Adipocyte (in vitro differentiated cells): ENCODE data around the gene TRPM3.

Source experiments
- DNase-seq: peaks from one replicate; pipeline ENCODE4 v3.0.0-alpha.2; 2015; ENCODE audit warnings: low read depth
- H3K27me3 ChIP-seq: replicated peaks from 2 replicates; pipeline ENCODE4 v1.7.0; 2013; ENCODE audit warnings: mild to moderate bottlenecking, low read length, moderate library complexity; ENCODE audit not compliant: control insufficient read depth, insufficient read depth
- H3K36me3 ChIP-seq: 2 replicates; pipeline ENCODE4 v1.7.0; 2013; ENCODE audit warnings: low read length, mild to moderate bottlenecking, moderate library complexity; ENCODE audit not compliant: control insufficient read depth, insufficient read depth, severe bottlenecking
- H3K4me1 ChIP-seq: 2 replicates; pipeline ENCODE4 v1.7.0; 2013; ENCODE audit warnings: mild to moderate bottlenecking, low read length, moderate library complexity; ENCODE audit not compliant: control insufficient read depth, insufficient read depth
- H3K4me3 ChIP-seq: 2 replicates; pipeline ENCODE4 v1.7.0; 2013; ENCODE audit warnings: mild to moderate bottlenecking, low read length, moderate library complexity
- H3K9ac ChIP-seq: 2 replicates; pipeline ENCODE4 v1.7.0; 2013; ENCODE audit warnings: mild to moderate bottlenecking, low read length, moderate library complexity
- H3K9me3 ChIP-seq: 2 replicates; pipeline ENCODE4 v1.7.0; 2013; ENCODE audit warnings: mild to moderate bottlenecking, low read length, moderate library complexity; ENCODE audit not compliant: control insufficient read depth

TRPM3 gene

DNA sequence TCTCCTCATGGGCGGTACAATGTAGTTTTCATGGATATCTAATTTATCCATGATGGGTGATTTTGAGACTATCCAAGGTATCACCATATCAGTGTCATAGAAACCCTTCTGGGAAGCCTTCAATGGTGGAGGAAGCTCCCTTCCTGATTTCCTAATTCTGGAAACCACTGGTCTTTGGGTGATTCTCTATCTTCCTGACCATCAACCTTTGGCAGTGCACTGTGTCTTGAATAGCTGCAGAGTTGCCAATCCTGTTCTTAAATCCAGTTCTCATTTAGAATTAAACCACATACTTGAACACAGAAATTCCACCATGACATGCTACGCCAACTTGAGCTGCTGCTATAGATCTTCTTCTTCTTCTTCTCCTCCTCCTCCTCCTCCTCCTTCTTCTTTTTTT is 545.3 kb downstream of the TRPM3 start:
- no peak for DNase-seq
- Histone ChIP-seq H3K27me3 (no peaks in the 10 kb centered on the region), H3K9me3 (no peaks in the 10 kb centered on the region), H3K4me3 (no peak overlapping the region), H3K9ac (no peak overlapping the region), H3K36me3 (no peaks in the 10 kb centered on the region), H3K4me1 (peaks cover 45% of the 10 kb centered on the region)

- Histone ChIP-seq H3K9ac (peak overlapping the region; percentile 25), H3K9me3 (no peaks in the 10 kb centered on the region), H3K27me3 (no peaks in the 10 kb centered on the region), H3K4me1 (peaks cover 45% of the 10 kb centered on the region), H3K4me3 (no peak overlapping the region), H3K36me3 (no peaks in the 10 kb centered on the region)
- peak; percentile 36 for DNase-seq
These were observed 547.1 kb downstream of the TRPM3 start for GRCh38 chr9:70574151-70574837.

DNA sequence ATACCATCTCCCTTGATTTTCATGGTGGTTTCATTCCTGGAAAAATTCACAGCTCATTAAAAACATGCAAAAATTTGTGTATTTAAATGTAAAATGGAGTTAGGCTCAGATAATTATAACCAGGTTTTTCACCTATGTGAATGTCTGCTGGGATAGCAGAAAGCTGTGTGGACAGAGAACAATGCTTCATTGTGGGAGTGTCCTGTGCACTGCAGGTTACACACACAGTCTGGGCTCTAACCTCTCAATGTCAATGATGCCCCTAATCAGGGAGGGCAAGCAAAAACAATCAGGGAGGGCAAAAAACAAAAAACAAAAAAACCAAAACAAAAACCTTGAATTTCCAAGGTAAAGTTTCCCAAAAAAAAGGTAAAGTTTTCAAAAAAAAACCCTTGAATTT is 548.1 kb downstream of the TRPM3 start:
- no peaks in the 10 kb centered on the region for H3K27me3 ChIP-seq
- H3K4me1 ChIP-seq: peaks cover 45% of the 10 kb centered on the region
- H3K36me3 ChIP-seq: no peaks in the 10 kb centered on the region
- H3K9ac ChIP-seq: peak overlapping the region; percentile 25
- DNase-seq: no peak
- no peak overlapping the region for H3K4me3 ChIP-seq
- no peaks in the 10 kb centered on the region for H3K9me3 ChIP-seq

- H3K36me3 ChIP-seq: no peaks in the 10 kb centered on the region
- no peak overlapping the region for H3K4me3 ChIP-seq
- H3K27me3 ChIP-seq: no peaks in the 10 kb centered on the region
- DNase-seq: no peak
- H3K9me3 ChIP-seq: no peaks in the 10 kb centered on the region
- H3K4me1 ChIP-seq: peaks cover 28% of the 10 kb centered on the region
- no peak overlapping the region for H3K9ac ChIP-seq
These were observed 550.2 kb downstream of the TRPM3 start for GRCh38 chr9:70571258-70571657.

DNA sequence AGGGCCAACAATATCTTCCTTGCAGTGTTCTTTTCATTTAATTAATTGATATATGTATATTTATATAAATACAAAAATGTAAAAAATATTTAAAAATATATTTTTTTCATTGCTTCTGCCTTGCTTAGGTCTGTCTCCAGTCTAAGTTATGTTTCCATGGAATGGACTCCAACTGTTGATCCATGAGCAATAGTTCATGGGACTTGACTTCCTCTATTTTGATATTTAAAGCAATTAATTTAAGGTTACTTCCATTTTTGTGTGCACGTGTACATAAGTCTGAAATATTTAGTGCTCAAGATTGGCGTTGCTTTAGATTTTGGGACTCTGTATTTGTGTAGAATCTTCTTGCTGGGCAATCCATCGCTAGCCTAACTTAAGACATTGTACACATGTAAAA is 551.6 kb downstream of the TRPM3 start:
- Histone ChIP-seq H3K27me3 (no peaks in the 10 kb centered on the region), H3K4me1 (peaks cover 13% of the 10 kb centered on the region), H3K9ac (no peak overlapping the region), H3K9me3 (no peaks in the 10 kb centered on the region), H3K4me3 (no peak overlapping the region), H3K36me3 (no peaks in the 10 kb centered on the region)
- DNase-seq: no peak

DNA sequence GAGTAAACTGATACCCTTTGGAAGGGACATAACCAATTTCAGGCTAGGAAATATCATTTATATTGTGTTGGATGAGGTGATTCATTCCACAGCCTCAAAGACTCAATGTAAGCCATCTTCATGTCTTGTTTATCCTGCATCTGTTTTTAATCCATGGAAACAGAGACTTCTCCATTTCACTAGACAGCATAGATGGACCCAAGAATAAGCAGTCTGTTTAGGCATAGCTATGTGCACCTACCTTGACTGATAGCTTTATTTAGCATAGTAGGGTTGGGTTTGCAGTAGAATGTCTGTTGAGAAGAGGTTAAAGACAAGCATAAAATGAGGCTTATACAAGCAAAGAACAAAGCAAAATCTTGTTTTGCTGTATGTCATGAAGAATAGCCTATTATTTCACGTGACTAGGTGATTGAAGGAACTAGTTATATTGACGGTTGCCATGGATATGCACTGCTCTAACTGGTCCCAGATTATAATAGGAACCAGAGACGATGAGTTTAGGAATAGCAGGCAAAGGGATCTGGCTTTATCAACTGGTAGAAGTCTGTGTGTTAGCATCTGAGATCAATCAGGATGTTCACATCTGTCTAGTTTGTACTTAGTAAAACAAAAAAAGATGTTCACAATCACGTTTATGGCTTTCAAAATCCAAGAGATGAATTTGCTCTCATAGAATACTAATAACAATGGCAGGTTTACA is 552.2 kb downstream of the TRPM3 start:
- Histone ChIP-seq H3K4me3 (no peak overlapping the region), H3K36me3 (no peaks in the 10 kb centered on the region), H3K9me3 (no peaks in the 10 kb centered on the region), H3K27me3 (no peaks in the 10 kb centered on the region), H3K9ac (no peak overlapping the region), H3K4me1 (peaks cover 11% of the 10 kb centered on the region)
- no peak for DNase-seq

DNA sequence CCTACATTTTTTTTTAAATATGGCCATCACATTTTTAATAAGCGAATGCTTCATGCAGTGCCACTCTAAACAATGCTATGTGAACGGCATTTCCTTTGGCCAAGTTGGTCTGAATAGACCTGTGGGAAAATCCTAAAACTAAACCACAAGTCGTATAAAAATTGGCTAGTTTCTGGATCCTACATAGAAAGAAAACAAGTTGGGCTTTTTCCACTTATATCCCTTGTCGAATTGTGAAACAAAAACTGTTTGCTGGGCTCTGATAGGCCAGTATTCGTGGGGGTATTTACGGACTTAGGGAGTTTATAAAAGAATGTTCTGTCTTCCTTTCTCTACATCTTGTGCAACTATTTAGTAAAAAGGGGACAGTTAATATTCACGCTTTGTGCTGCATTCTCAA is 553.9 kb downstream of the TRPM3 start:
- no peak overlapping the region for H3K9ac ChIP-seq
- no peak overlapping the region for H3K4me3 ChIP-seq
- DNase-seq: no peak
- peaks cover 21% of the 10 kb centered on the region for H3K4me1 ChIP-seq
- no peaks in the 10 kb centered on the region for H3K27me3 ChIP-seq
- H3K9me3 ChIP-seq: no peaks in the 10 kb centered on the region
- H3K36me3 ChIP-seq: no peaks in the 10 kb centered on the region

- no peak overlapping the region for H3K4me3 ChIP-seq
- H3K27me3 ChIP-seq: no peaks in the 10 kb centered on the region
- H3K4me1 ChIP-seq: peaks cover 29% of the 10 kb centered on the region
- no peak for DNase-seq
- H3K36me3 ChIP-seq: no peaks in the 10 kb centered on the region
- no peak overlapping the region for H3K9ac ChIP-seq
- H3K9me3 ChIP-seq: no peaks in the 10 kb centered on the region
These were observed 554.7 kb downstream of the TRPM3 start for GRCh38 chr9:70566751-70567150.

- Histone ChIP-seq H3K27me3 (no peaks in the 10 kb centered on the region), H3K36me3 (no peaks in the 10 kb centered on the region), H3K9ac (no peak overlapping the region), H3K4me3 (no peak overlapping the region), H3K4me1 (peaks cover 36% of the 10 kb centered on the region), H3K9me3 (no peaks in the 10 kb centered on the region)
- DNase-seq: no peak
These were observed 555.4 kb downstream of the TRPM3 start for GRCh38 chr9:70566066-70566465.

DNA sequence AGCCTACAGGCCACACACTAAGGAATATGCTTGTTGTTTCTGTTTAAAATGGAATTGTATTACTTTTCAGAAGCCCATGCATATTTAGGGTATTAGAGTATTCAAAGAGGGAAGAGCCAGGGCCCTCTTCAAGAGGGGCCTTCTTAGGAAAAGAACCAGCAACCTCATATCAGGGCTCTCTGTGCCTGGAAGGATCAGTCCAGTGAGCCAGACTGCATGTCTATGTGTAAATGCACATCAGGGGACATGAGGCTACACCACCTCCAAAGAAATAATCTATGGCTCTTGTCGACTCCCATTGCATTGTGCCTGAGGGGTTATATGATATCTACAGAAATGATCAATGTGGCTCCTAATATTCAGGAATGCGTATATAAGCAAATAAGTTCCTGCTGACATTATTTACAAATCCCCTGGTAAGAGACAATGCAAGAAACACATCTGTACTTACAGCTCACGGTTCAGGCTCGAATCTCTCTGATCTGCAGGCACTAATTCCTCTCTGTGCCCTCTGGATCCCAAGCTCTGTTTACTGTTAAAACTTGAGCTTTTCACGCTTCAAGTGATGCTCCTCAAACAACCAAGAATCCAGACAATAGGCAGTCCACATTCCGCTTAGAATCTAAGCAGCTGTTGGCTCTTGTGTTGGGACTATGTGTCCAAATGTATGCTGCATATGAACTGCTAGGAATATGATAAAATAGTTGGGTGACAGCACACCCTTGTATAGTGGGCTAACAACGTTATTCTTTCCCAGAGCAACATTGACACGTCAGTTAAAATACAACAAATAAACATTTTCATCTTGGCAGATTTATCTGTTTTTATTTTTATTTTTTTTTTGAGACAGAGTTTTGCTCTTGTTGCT is 556.7 kb downstream of the TRPM3 start:
- no peak overlapping the region for H3K4me3 ChIP-seq
- H3K36me3 ChIP-seq: no peaks in the 10 kb centered on the region
- peak overlapping the region; percentile 58 for H3K9ac ChIP-seq
- H3K4me1 ChIP-seq: peaks cover 36% of the 10 kb centered on the region
- no peaks in the 10 kb centered on the region for H3K9me3 ChIP-seq
- no peak for DNase-seq
- no peaks in the 10 kb centered on the region for H3K27me3 ChIP-seq
